NOMO-1 (cell line): Measurements from ENCODE around the gene MTG2.
A peak's percentile ranks its signal among the peaks of the same experiment; 100 is the strongest.

Experiments
- DNase-seq, 2 experiments: peaks; one replicate each; lab custom pipeline; 2025; ENCODE audit not compliant: unreplicated experiment in 2 of 2; lab: John Stamatoyannopoulos, UW

MTG2 gene

DNA sequence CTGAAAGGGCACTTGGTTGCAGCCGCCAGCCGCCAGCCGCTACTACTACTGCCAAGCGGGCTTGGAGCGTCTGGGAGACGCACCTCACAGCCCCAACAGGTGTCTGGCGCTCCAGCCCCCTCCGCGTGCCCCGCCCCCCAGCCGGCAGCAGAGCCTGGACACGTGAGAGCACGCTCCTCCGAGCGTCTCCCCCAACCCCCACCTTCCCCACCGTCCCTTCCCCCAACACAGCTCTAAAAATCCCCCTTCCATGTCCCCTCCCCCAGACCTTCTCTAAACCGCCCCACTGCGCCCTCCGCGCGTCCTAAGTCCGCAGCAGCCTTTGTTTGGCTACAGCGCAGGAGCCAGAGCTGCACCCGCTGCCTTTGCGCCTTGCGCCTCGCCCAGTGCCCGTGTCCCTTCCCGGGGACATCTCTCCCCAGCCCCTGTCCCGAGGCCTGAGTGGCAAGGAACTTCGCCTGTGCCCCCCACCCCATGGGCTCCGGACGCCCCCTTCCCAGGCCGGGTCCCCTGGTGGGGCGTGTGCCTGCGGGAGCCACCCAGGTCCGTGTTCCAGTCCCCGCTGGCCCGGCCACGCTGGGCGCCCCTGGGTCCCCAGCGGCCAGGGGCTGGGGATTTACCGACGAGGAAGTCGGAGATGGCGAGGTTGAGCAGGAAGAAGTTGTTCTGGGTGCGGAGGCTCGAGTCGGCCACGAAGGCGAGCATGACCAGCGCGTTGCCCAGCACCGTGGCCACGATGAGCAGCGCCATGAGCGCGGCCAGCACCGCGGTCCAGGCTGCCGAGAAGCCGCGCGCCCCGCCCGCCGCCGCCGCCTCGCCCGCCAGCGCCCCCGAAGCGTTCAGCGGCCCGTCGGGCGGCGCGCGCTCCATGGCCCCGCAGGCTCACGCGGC, 36.5 kb downstream of the MTG2 start:
- no peak for DNase-seq

DNA sequence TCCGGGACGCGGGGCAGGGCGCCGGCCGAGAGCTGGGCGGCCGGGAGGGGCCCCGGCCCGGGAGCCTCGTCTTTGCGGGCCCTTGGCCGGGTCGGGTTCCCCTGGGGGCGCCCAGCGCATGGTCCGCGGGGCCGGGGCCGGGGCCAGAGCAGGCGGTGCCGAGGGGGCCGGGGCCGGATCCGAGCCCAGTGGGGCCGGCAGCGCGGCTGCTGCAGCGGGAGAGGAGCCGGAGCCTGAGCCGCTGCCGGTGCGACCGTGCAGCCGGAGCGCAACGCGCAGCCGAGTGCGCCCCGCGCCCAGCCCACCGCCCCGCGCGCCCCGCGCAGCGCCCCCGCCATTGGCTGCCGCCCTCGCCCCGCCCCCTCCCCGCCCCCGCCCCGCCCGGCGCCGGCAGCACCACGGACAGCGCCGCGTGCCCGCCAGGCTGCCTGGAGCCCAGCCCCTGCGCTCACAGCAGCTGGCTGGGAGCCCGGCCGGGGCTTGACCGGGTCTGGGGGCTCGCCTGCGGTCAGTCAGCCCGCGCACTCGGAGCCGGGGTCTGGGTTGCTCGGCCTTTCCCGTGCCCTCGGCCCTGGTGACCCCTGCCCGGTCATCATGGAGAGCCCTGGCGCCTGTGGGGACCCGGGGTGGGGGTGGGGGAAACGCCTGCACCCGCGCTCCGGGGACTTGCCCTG, 37.3 kb downstream of the MTG2 start, which contains the start of gene HRH3:
HRH3 (minus strand) TSS at position 287 of the 674 bp plus-strand sequence. CDS start 308 bp downstream, outside the sequence.
- peak; percentile 19 to 32 for DNase-seq

DNA sequence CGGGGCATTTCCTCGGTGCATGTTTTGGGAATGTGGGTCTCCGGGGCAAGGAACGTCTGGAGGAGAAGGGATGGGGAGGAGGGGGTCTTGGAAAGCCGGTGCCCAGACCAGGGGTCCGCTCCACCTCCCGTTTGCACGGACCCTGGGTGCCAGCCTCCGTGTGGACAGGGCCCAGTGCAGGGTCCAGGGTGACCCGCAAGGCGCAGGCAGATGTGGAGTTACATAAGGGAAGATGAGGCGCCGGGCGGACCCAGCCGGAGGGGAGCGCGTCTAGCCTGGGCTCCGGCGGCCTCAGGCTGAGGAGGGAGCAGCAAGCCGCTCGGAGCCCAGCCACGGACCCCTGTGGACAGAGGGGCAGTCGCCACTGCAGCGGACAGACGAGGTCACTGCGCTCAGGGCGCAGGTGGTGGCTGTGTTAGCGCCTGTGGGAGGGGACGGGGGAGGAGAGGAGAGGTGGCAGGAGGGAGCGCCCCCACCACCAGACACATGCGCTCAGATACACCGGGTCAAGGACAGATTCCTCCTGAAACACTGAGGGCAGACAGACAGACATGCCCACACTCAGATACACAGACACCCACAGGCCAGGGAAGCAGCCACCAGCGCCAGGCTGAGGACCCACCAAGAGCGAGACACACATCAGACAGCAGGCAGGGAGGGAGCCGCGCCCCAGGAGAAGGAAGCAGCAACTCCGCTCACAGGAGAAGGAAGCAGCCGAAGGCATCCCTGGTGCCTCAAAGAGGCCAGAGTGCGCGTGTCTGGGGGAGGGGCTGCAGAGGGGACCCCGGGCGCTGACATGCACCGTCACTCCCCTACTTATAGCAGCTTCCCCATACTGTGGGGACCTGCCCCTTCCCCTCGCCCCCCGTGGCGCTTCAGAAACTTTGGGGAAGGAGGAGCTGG, 38.1 kb downstream of the MTG2 start:
- DNase-seq, result no peak

DNA sequence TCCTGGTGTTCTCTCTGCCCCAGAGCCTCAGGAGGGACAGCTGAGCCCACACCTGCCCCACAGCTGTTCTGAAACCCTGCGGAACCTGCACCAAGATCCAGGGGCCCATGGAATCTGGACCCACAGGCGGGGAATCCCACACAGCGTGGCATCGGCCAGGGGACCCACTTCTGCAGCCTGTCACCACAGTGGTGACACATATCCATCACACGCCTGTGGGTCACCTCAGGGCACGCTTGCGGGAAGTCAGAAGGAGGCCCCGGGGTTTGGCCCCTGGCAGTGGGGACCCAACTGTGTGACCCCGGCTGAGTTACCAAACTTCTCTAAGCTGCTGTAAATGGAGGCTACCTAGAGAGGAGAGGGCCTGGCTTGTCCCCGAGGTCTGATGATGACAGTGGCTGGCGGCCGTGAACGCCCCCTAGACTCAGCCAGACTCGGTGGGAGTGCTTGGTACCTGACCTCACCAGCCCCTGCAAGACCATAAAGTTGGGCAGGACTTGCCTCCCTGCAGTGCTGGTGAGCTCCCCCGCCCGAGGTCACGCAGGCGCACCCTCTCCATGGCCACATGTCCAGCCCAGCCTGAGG, 39.5 kb downstream of the MTG2 start:
- no peak for DNase-seq

DNA sequence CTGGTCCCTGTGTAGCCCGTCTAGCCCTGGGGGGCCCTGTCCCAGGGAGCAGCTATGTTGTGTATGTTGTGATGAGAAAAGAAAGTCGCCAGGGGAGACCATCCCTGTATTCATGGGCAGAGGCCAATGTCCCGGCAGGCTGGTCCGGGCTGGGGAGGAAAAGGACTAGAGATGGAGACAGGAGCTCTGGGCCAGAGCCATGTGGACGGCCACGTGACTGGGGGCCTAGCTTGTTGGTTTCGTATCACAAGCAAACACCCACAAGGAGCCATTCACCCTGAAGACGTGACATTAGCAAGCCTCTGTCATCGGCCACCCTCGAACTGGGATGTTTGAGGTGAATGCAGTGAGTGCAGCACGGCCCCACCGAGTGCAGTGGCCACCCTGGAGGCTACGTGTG, 40.1 kb downstream of the MTG2 start:
- DNase-seq, result no peak

DNA sequence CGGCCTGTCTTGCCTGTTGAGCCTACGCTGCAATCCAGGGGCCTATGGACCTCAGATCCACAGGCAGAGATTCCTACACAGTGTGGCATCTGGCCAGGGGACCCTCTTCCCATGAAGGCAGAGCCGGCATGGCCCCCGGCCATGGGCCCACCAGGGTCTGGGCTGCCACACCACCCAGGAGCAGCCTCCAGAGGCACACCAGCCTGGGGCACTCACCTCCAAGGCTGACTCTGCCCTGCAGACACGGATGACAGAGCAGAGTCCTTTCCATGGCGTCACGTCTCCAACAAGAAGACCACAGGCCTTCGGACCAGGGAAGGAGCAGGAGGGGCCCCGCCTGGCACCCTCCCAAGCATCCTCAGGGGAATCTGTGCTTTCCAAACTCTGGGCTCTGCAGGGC, 40.7 kb downstream of the MTG2 start:
- DNase-seq, result no peak

DNA sequence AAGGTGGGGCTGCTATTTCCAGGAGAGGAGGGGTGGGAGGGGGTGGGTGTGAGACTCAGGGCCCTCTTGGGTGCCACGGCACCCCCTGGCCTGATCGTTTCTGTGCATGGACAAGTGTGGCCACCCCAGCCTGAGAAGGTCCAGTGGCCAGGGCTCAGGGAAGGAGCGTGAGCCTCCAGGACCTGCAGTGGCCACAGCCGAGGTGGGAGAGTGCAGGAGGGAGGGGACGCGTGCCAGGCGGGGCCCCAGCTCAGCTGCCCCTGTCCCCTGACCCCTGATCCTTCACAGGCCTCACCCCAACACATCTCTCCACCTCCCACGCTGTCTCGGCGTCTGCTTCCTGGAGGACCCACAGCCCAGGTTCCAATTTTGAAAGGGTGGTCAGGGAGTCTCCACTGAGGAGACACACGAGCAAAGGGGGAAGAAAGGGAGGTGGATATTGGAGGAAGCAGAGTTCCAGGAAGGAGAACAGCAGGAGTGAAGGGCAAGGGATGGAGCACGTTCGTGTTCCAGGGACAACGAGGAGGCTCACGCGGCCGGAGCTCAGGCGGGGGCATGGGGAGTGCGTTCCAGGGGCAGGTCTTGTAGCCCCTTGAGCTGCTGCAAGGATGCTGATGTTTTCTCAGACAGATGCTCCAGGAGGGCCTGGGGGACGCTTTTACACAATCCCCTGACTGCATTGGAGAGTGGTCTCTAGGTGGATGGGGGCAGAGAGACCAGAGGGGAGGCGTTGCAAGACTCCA, 41.5 kb downstream of the MTG2 start:
- no peak for DNase-seq

DNA sequence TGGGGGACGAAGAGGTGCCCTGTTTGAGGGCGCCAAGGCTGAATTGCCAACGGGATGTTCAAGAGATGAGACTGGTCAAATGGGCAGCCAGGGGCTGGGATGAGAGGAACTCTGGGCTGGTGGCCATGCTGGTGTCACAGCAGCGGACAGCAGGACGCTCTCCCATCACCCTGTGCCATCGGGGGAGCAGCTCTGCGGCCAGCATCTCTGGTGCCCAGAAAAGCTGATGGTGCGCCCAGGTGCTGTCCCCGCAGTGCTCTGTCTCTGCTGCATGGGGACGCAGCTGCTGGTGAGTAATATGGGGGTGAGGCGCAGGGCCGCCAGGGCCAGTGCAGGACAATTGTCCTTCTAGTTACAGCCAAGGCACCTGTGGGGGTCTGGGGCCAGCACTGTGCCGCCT, 42.2 kb downstream of the MTG2 start:
- DNase-seq, result no peak

DNA sequence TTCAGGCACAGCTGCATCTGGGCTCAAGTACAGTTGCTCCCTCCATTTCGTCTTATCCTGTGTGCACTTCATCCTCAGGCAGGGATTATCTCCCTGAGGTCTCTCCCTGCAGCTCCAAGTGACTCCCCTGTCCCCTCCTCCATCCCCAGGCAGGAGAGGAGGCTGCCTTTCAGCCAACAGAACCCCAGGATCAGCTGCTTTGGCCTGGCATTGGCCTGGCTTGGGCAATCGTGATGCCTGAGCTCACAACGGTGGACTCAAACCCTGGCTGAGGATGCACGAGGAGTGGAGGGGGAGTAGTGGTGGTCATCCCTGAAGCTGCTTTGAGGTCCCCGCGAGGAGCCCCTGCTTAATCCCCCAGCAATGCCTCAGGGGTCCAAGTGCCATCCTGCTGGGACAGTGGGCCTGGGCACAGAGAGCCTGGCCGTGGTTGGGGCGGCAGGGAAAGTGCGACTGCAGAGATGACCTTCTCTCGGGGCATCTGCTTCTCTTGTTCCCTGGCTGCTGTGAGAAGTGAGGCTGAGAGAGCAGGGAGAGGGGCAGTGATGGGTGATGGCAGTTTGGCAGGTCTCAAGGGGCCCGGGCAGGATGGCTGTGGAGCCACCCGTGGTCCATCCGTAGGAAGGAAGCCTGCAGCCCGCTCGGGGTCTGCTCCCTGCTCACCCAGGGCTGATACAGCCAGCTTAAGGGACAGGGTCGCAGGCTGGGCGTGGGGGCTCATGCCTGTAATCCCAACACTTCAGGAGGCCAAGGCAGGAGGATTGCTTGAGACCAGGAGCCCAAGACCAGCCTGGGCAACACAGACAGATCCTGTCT, 43.2 kb downstream of the MTG2 start:
- DNase-seq, result no peak

DNA sequence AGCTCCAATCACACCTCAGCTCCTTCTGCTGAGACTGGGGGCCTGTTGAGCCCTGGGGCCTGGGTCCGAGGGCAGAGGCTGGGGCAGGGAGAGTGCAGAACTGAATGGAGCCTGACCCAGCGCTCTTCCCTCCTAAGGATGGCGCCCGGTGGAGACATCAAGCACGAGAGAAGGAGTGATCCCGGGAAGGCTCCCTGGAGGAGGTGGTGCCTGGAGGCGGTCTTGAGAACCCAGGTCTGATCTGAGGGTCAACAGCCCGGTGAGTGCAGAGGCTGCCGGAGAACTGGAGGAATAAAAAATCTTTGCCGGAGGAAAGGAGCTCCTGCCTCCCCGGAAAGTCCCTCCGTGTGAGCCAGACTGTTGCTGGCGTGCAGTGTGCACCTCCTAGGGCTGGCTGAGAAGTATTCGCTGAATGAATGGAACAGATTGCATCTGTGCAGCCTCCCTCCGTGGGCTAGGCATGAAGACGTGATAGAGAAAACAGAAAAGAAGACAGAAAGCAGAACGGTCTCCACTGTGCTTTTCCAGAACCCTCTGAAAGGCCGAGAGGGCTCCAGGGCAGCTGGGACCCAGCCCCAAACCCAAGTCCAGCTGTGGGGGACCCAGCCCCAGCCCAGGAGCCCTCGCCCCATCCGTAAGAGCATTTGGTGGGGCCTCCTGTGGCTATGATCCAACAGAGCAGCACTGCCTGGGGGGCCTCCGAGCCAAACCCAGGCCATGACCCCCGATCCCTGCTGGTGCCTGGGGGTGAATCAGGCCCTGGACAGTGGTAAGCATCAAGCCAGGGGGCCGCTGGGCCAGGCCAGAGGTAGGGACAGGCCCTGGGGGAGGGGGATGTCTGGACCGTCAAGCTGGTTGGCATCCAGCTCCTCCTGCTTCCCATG, 44.1 kb downstream of the MTG2 start:
- DNase-seq, result no peak

DNA sequence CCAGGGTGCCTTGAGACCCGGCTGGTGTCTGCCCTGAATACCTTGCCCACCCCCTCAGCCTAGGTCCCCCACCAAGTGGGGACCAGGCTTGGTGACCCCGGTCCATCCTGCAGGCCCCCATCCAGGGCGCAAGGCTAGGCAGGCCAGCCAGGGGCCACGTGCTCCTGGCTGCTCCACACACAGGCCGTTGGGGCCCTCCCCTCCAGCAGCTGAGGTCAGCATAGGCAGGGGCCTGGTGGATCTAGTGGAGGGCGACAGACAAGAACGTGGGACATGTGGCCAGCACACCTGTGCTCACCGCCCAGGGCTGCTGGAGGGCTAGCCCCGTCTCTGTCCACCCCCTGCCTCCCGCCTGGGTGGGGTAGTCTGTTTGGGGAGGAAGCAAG, 44.8 kb downstream of the MTG2 start:
- DNase-seq, result no peak

DNA sequence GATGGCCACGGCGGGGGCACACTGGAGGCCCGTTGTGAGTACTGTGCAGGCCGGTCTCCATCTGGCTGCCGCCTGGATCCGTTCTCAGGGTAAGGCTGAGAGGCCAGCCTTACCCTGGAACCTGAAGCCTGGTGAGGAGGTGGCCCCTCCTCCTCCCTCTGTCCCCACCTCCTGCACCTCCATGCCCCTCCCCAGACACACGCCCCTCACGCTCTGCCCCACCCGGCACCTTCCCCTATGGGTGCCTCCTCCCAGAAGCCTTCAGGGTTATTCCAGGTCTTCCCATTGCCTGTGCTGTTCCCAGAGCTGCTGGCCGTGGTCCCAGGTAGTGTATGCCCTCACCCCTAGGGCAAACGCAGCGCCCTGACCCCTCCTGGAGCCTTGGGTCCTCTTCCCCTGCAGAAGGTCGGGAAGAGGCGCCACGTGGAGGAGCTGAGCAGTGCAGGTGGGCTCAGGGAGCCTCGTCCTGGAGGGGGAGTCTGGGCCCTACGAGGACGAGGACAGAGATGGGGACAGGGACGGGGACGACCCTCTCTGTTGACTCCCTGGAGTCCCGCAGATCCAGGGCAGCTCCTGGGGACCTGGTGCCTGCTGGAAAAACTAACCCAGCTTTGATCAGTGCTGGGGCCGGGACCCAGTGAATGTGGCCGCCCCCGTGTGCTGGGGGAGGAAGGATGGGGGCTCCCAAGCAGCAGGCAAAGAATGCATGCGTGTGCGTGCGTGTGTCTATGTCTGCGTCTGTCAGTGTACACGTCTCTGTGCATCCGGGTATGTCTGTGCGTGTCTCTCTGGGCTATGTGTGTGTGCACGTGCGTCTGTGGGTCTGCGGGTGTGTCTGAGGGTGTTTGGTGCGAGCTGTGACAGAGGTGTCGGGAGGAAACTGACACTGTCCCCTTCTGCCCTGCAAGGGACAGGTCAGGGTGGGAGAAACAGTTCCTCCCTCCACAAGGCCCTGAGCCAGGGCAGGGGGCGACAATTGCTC, 45.4 kb downstream of the MTG2 start:
- no peak for DNase-seq

DNA sequence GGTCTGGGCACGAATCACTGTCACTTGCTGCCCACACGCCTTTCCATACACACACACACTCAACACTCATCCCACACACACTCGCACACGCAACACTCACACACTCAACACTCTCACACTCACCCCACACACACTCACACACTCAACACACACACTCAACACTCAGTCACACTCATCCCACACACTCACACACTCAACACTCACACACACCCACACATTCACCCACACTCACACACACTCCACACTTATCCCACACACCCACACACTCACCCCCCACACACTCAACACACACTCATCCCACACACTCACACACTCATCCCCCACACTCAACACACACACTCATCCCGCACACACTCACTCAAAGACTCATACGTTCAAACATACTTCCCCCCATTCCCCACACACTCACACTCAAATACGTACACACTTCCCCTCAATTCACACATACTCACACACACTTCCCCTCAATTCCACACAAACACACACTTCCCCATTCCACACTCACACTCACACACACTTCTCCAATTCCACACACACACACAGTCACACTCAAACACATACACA, 46.2 kb downstream of the MTG2 start:
- no peak for DNase-seq

DNA sequence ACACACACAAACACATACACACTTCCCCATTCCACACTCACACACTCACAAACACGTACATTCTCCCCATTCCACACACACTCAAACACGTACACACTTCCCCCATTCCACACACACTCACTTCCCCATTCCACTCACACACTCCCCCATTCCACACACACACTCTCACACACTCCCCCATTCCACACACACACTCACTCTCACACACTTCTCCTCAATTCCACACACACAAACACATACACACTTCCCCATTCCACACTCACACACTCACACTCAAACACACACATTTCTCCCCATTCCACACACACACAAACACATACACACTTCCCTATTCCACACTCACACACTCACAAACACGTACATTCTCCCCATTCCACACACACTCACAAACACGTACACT, 46.8 kb downstream of the MTG2 start:
- no peak for DNase-seq

DNA sequence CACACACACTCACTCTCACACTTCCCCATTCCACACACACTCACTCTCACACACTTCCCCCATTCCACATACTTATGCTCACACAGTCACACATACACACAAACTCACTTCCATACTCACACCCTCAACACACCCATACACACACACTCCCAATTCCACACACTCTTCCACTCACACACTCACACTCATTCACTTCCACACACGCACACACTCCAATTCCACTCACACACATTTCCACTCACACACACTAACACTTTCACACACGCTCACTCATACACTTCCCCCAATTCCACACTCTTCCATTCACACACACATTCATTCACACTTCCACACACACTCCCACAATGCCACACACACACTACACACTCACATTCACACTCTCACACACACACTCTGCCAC, 47.4 kb downstream of the MTG2 start:
- no peak for DNase-seq

DNA sequence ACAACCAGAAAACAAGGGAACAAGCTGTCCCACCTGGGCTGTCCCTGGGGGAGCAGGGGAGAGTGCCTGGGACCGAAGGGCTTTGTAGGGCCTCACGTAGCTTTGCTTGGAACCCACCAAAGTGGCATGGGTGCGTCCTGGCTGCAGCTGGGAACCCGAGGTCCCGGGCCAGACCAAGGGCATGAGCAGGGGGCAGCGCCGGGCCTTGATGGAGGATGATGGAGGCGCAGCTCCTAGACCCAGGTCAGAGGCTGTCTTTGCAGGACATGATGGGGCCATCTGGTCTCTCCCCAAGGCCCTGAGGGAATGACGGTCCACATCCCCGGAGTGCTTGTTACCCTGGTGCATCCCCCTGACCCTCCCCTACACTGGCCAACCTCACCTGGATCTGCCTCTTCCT, 47.9 kb downstream of the MTG2 start:
- no peak for DNase-seq

DNA sequence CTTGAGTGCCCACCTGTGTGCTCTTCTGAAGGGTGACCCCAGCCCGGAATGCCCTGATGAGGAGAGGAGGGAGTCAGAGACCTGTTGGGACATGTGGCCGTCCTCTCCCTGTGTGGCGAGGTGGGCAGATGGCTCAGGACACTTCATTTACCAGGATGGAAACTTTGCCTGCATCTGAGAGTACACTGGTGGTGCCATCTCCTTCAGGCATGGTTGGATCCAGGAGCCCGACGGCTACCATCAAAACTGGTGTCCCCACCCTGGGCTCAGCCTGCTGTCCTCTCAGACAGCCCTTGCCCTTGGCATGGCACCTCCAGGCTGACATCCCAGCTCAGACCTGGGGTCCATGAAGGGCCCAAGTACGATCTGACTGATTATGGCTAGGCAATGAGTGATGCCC, 48.5 kb downstream of the MTG2 start:
- DNase-seq, result no peak
